RWPE1 (cell line): ENCODE data around the gene UBE2J1.

Experiments used
- CTCF ChIA-PET: fragments of 350-600 bp; sonication (Branson Sonifier 250); formaldehyde crosslinking; extraction: SDS; loops from one replicate; lab custom pipeline; 2021; lab: Yijun Ruan, JAX
- POLR2A ChIA-PET: fragments of 400-600 bp; formaldehyde crosslinking; extraction: SDS; loops from one replicate; lab custom pipeline; 2020; ENCODE audit warnings: antibody characterized with exemption; ENCODE audit not compliant: low non-redundant PET; lab: Yijun Ruan, JAX
- DNase-seq: peaks from one replicate; pipeline ENCODE4 v3.0.0; 2012; ENCODE audit warnings: low spot score
- H3K27ac ChIP-seq: fragments of 450-650 bp; 2 replicates; pipeline ENCODE4 v1.5.1; 2017
- CTCF ChIP-seq: fragments of 450-650 bp; conservative IDR thresholded peaks from 2 replicates; pipeline ENCODE4 v1.5.1; 2017; ENCODE audit warnings: low read depth, mild to moderate bottlenecking

The UBE2J1 gene

GRCh38 chr6:89357390-89357789 is 4.9 kb upstream of the UBE2J1 start:
- CTCF ChIA-PET: interaction anchor here (0.7 kb wide), 1 partner anchor 77 kb away, joined by 5 read pairs; no protein-coding TSS in a partner anchor
- DNase-seq: no peak
- H3K27ac ChIP-seq: no peak overlapping the region
- POLR2A ChIA-PET: no interaction called here
- TF ChIP-seq CTCF: no peak

- ChIA-PET POLR2A (no interaction called here), CTCF (interaction anchor here (0.6 to 0.7 kb wide), 3 partner anchors 15 to 78 kb away, joined by 3 to 5 read pairs (median 3); no protein-coding TSS in a partner anchor)
- no peak for TF ChIP-seq CTCF
- DNase-seq: no peak
- no peak overlapping the region for H3K27ac ChIP-seq
Observed at GRCh38 chr6:89356642-89357170, 4.2 kb upstream of the UBE2J1 start.

- POLR2A ChIA-PET: no interaction called here
- no peak for DNase-seq
- no peak for TF ChIP-seq CTCF
- CTCF ChIA-PET: interaction anchor here (1.9 kb wide), 1 partner anchor 16 kb away, joined by 5 read pairs; no protein-coding TSS in a partner anchor
- no peak overlapping the region for H3K27ac ChIP-seq
Observed at GRCh38 chr6:89355511-89356194, 3.1 kb upstream of the UBE2J1 start.

- ChIA-PET CTCF (interaction anchor here (0.6 to 1.9 kb wide), 2 partner anchors 18 to 501 kb away, joined by 3 to 5 read pairs; no protein-coding TSS in a partner anchor), POLR2A (no interaction called here)
- no peak for TF ChIP-seq CTCF
- no peak for DNase-seq
- H3K27ac ChIP-seq: no peak overlapping the region
Observed at GRCh38 chr6:89353702-89354392, 1.3 kb upstream of the UBE2J1 start.

- no peak for TF ChIP-seq CTCF
- peak overlapping the region; percentile 75 for H3K27ac ChIP-seq
- no peak for DNase-seq
- CTCF ChIA-PET: interaction anchor here (0.5 to 1.0 kb wide), 3 partner anchors 19 to 502 kb away, joined by 3 to 4 read pairs (median 3); no protein-coding TSS in a partner anchor
- POLR2A ChIA-PET: no interaction called here
Observed at GRCh38 chr6:89353118-89353556, 615 bp upstream of the UBE2J1 start.

GRCh38 chr6:89351671-89352277 is 748 bp downstream of the UBE2J1 start:
- H3K27ac ChIP-seq: peak overlapping the region; percentile 75
- POLR2A ChIA-PET: no interaction called here
- no peak for DNase-seq
- CTCF ChIA-PET: no interaction called here
- TF ChIP-seq CTCF: no peak
